Transverse colon (tissue), 4 donors: ENCODE data around the gene OR2A12. TPM values are rescaled to one million over a fixed set of nuclear protein-coding genes. Genes with fewer than 3 reads are reported as not detected.
"Not testable (repeated sequence)": the region's sequence is repeated elsewhere in the genome, so short reads cannot be mapped to it uniquely, and the experiment has no call there.

ENCODE experiments used
- DNase-seq: peaks from one replicate; pipeline ENCODE4 v3.0.0-alpha.2; 2019
- H3K27ac ChIP-seq, 4 donors: fragments of 200-600 bp; sonication (generic); 2 replicates each; pipeline ENCODE4 v1.5.1; 2016 to 2018; ENCODE audit warnings: inconsistent platforms in 4 of 4
- H3K27me3 ChIP-seq: fragments of 200-600 bp; sonication (generic); 2 replicates; pipeline ENCODE4 v1.5.1; 2017; ENCODE audit warnings: inconsistent platforms
- H3K36me3 ChIP-seq, 4 donors: fragments of 200-600 bp; sonication (generic); 2 replicates each; pipeline ENCODE4 v1.5.1; 2017 to 2019; ENCODE audit warnings: inconsistent platforms in 4 of 4
- H3K4me1 ChIP-seq, 4 donors: fragments of 200-600 bp; sonication (generic); 2 replicates each; pipeline ENCODE4 v1.5.1; 2017 to 2020; ENCODE audit warnings: inconsistent platforms in 4 of 4
- H3K4me3 ChIP-seq, 4 donors: fragments of 200-600 bp; sonication (generic); 1 replicate in 1 of 4; 2 replicates in 3 of 4; pipeline versions ENCODE4 v1.5.1 to v1.6.1; 2017 to 2019; ENCODE audit warnings: inconsistent platforms in 4 of 4
- H3K9me3 ChIP-seq, 2 donors: fragments of 200-600 bp; sonication (generic); 2 replicates each; pipeline ENCODE4 v1.5.1; 2017 to 2019; ENCODE audit warnings: inconsistent platforms in 2 of 2
- EP300 ChIP-seq: sonication (generic); formaldehyde crosslinking; IDR thresholded peaks from one replicate; pipeline ENCODE4 v1.6.1; 2017; ENCODE audit warnings: antibody characterized with exemption, low read depth
- POLR2A ChIP-seq: fragments of 450-650 bp; IDR thresholded peaks from one replicate; pipeline ENCODE4 v1.6.1; 2016; ENCODE audit warnings: antibody characterized with exemption, mild to moderate bottlenecking, moderate library complexity
- POLR2AphosphoS5 ChIP-seq, 3 donors: sonication (generic); formaldehyde crosslinking; IDR thresholded peaks; one replicate each; pipeline ENCODE4 v1.6.1; 2016; ENCODE audit warnings: antibody characterized with exemption in 3 of 3
- WGBS, 2 donors: methylation state at CpG; one replicate each; pipeline ENCODE4 v1.1.5; 2018; ENCODE audit warnings: low coverage in 1 of 2; 5-methylcytosine and 5-hydroxymethylcytosine counted together
- in situ Hi-C, 4 donors: fragments of 200-750 bp; cut with MboI; loops; one replicate each; pipeline versions ENCODE4 v1.15.0 to v1.15.1; 2017; ENCODE audit warnings: low sequenced_read_pairs in 3 of 4, low pct_ligation_motif_present in 1 of 4, low pct_unique_long_range_greater_than_20kb in 1 of 4
- intact Hi-C: fragments of 100-400 bp; cut with DNase I; formaldehyde crosslinking; loops from one replicate; pipeline ENCODE4 v1.15.1; 2023; ENCODE audit warnings: low total_unique reads
- total RNA-seq, 4 donors: library from RNA; depleted of rRNA; stranded (reverse); fragments of >200 nt; gene quantifications; one replicate each; pipeline ENCODE4 v1.1.0, GENCODE V29; 2016
- TF ChIP-seq, protein P1 (sequence below), 5 experiments: fragments of 200-600 bp in 3 of 5; fragments of 450-650 bp in 2 of 5; sonication (generic) in 3 of 5; IDR thresholded peaks; 1 replicate in 2 of 5; 2 replicates in 3 of 5; pipeline ENCODE4 v1.5.1; 2016 to 2017; ENCODE audit warnings: antibody characterized with exemption in 5 of 5, inconsistent platforms in 3 of 5, mild to moderate bottlenecking in 2 of 5, moderate library complexity in 1 of 5

OR2A12 gene
- total RNA-seq, 4 donors from 2014 or later: not detected

DNA sequence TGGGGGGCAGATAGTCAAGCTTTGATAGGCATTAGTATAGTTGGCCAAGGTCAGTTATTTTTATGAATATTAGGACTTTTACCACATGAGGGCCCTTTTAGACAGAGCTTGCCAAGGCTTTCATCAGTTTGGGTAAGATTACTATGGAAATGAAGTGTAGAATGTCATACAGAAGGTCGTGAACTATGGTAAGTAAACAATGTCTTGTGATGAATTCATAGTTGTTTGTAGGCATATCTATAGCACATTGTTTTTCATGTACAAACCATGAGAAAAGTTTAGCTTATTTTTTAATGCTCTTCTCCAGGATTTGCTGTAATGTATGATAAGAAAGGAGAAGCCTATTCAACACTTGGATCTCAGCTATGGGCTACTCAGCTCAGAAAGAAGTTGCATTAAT lies 27.6 kb downstream of the OR2A12 start:
- Histone ChIP-seq H3K27ac (no peak overlapping the region), H3K27me3 (no peaks in the 10 kb centered on the region), H3K4me3 (no peak overlapping the region), H3K9me3 (no peaks in the 10 kb centered on the region), H3K4me1 (no peaks in the 10 kb centered on the region), H3K36me3 (no peaks in the 10 kb centered on the region)
- in situ Hi-C loops (no loop called here), intact Hi-C loops (no loop called here)
- WGBS, 2 donors: 31 to 33% methylated on average over 1 of the region's 1 CpG
- no peak for DNase-seq
- TF ChIP-seq, protein P1, sequence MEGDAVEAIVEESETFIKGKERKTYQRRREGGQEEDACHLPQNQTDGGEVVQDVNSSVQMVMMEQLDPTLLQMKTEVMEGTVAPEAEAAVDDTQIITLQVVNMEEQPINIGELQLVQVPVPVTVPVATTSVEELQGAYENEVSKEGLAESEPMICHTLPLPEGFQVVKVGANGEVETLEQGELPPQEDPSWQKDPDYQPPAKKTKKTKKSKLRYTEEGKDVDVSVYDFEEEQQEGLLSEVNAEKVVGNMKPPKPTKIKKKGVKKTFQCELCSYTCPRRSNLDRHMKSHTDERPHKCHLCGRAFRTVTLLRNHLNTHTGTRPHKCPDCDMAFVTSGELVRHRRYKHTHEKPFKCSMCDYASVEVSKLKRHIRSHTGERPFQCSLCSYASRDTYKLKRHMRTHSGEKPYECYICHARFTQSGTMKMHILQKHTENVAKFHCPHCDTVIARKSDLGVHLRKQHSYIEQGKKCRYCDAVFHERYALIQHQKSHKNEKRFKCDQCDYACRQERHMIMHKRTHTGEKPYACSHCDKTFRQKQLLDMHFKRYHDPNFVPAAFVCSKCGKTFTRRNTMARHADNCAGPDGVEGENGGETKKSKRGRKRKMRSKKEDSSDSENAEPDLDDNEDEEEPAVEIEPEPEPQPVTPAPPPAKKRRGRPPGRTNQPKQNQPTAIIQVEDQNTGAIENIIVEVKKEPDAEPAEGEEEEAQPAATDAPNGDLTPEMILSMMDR (IDR thresholded peaks at IDR 0.05): no peak
- TF ChIP-seq POLR2AphosphoS5 (IDR thresholded peaks at IDR 0.05) (no peak), POLR2A (no peak), EP300 (no peak)

DNA sequence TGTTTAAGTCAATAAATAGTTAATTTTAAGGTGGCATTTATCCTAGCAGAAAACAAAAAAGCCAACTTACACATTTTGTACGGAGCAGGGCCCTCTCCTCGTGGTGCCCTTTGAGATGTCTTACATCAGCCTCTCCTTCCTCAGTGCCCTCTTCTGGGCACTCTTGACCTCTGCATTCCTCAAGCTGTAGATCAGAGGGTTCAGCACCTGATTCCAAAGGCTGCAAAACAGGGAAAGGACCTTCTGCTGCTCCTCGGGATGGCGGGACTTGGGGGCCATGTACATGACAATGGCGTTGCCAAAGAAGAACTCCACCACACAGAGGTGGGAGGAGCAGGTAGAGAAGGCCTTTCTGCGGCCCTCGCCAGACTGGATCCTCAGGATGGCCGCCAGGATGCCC lies 32.3 kb downstream of the OR2A12 start:
- no peaks in the 10 kb centered on the region for H3K9me3 ChIP-seq
- WGBS, 2 donors: 57 to 60% methylated on average over 2 to 8 of the region's 8 CpGs
- no peak overlapping the region for H3K4me3 ChIP-seq
- no peaks in the 10 kb centered on the region for H3K4me1 ChIP-seq
- DNase-seq: no peak
- intact Hi-C loops: no loop called here
- TF ChIP-seq POLR2A (no peak), EP300 (no peak), POLR2AphosphoS5 (IDR thresholded peaks at IDR 0.05) (no peak)
- TF ChIP-seq, protein P1 (IDR thresholded peaks at IDR 0.05): no peak
- H3K27me3 ChIP-seq: no peaks in the 10 kb centered on the region
- no peaks in the 10 kb centered on the region for H3K36me3 ChIP-seq
- in situ Hi-C loops: no loop called here
- no peak overlapping the region for H3K27ac ChIP-seq

DNA sequence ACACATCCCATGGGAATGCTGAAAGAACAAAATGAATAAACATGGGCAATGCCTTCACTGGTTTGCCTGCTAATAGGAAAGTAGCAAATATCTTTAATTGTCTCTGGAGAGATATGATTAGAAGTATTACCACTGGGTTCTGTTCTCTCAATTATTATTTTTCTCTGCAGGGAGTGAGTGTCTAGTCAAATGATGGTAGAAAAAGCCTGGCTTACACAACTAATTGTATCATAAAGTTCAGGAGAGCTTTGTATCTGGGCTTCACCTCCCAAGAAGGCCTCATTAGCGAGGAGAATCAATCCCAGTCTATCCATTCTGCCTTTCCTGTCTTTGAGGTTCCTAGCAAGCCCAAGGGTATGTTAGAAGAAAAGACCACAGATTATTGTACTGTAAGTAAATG lies 36.8 kb downstream of the OR2A12 start, which contains the start of gene OR2A14:
Gene OR2A14, plus strand, starts transcription at position 301 of the 400 bp plus-strand sequence. CDS start 5,937 bp downstream, outside the sequence.
- Histone ChIP-seq H3K4me1 (no peaks in the 10 kb centered on the region), H3K27ac (no peak within 1 kb of the TSS), H3K27me3 (no peaks in the 10 kb centered on the region), H3K4me3 (no peak within 1 kb of the TSS), H3K9me3 (no peaks in the 10 kb centered on the region), H3K36me3 (no peaks in the 10 kb centered on the region)
- intact Hi-C loops: no loop called here
- no peak for DNase-seq
- WGBS, 2 donors: 82 to 89% methylated on average over 1 of the region's 1 CpG
- TF ChIP-seq POLR2A: no peak
- TF ChIP-seq EP300: no peak
- TF ChIP-seq, protein P1 (IDR thresholded peaks at IDR 0.05): no peak
- TF ChIP-seq POLR2AphosphoS5 (IDR thresholded peaks at IDR 0.05): no peak
- in situ Hi-C loops: no loop called here

DNA sequence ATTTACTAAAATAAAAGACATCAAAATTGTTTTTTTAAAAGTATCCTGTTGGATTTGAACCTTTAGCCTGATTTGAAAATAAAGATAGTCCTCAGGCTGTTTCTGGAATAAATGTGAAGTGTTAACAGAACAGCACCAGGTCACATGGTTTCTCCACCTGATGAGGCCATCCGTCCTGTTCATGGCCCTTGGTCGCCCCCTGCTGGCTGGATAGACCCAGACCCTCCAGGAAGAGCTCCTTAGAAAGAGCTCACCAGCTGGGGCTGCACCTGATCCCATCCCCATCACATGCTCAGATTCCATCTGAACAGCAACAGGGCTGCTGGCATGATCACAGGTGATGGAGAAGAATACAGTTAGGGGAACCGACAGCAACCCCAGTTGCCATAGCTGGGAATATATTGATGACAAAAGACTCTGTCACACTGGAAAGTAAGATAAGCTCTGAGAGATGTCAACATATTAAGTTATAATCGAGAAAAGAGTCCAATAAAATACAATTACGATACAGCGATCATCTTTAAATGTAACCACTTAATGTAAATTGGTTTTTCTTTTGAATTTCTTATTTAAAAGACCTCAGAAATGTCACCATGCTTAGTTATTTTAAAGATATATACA lies 41.7 kb downstream of the OR2A12 start:
- Histone ChIP-seq H3K36me3 (no peaks in the 10 kb centered on the region), H3K27ac (no peak overlapping the region), H3K4me1 (no peaks in the 10 kb centered on the region), H3K9me3 (no peaks in the 10 kb centered on the region), H3K27me3 (no peaks in the 10 kb centered on the region), H3K4me3 (no peak overlapping the region)
- WGBS, 2 donors: 34 to 36% methylated on average over 5 to 6 of the region's 6 CpGs
- no peak for TF ChIP-seq POLR2AphosphoS5 (IDR thresholded peaks at IDR 0.05)
- TF ChIP-seq, protein P1 (IDR thresholded peaks at IDR 0.05): peak; percentile 72 to 82 (median 79)
- peak; percentile 91 for DNase-seq
- in situ Hi-C loops (no loop called here), intact Hi-C loops (no loop called here)

DNA sequence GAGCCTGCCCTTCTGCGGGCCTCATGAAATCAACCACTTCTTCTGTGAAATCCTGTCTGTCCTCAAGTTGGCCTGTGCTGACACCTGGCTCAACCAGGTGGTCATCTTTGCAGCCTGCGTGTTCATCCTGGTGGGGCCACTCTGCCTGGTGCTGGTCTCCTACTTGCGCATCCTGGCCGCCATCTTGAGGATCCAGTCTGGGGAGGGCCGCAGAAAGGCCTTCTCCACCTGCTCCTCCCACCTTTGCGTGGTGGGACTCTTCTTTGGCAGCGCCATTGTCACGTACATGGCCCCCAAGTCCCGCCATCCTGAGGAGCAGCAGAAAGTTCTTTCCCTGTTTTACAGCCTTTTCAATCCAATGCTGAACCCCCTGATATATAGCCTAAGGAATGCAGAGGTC lies 43.5 kb downstream of the OR2A12 start:
- in situ Hi-C loops: not testable (repeated sequence)

More for the DNA sequence above, 43.5 kb downstream of the OR2A12 start:
- DNase-seq, intact Hi-C loops, H3K27ac ChIP-seq, H3K4me1 ChIP-seq, H3K27me3 ChIP-seq, H3K4me3 ChIP-seq, H3K9me3 ChIP-seq, H3K36me3 ChIP-seq: not testable (repeated sequence)
- 90% methylated on average over 9 of the region's 9 CpGs; no CpG with 5 or more reads in 1 of the 2 donors for WGBS, 2 donors
